Stimulated activated CD8-positive, alpha-beta memory T cell treated with anti-CD3 and anti-CD28 coated beads, Interleukin-15, amount 100 ng/mL, for 48 hours (primary cell): ENCODE measurements around the gene DPH1.
A peak's percentile ranks its signal among the peaks of the same experiment; 100 is the strongest.

Experiments
- DNase-seq, 2 donors: peaks; one replicate each; pipeline ENCODE4 v3.0.0-alpha.2; 2020; ENCODE audit warnings: low read depth in 2 of 2

Gene DPH1

DNA sequence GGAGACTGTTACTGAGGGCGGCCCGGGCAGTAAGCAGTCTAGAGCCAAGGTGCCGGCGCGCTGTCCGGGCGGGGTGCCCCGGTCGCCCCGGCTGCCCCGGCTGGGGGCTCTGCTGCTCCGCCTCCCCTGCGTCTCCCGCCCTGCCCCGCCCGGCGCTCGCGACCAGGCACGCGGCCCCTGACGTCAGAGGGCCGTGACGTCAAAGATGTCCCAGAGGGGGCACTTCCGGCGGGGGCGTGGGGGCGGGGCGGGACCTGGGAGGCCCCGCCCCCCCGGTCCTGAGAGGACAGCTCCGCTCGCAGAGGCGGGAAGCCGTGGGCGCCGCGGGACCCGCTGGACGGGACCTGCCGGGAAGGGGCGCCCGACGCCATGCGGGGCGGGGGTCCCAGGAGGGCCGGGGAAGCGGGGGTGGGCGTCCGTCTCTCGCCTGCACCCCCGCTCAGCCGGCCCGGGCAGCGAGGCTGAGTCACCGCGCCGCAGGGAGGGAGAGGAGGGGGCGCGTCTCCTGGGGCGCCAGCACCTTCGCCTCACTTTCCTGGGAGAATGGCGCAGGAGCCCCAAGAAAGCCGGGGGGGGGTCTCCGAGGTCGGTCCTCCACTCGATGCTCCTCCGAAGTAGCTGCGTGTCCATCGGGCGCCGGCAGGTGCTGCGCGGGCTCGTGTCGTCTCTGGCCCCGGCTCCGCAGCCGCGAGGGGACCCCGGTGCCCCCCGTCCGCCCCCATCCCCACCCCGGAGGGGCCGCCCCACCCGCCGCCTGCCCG is 20.5 kb downstream of the DPH1 start:
- DNase-seq = peak in 1 of 2 donors; percentile 69

- DNase-seq = no peak
Measured at GRCh38 chr17:2051061-2051932, 21.3 kb downstream of the DPH1 start.

DNA sequence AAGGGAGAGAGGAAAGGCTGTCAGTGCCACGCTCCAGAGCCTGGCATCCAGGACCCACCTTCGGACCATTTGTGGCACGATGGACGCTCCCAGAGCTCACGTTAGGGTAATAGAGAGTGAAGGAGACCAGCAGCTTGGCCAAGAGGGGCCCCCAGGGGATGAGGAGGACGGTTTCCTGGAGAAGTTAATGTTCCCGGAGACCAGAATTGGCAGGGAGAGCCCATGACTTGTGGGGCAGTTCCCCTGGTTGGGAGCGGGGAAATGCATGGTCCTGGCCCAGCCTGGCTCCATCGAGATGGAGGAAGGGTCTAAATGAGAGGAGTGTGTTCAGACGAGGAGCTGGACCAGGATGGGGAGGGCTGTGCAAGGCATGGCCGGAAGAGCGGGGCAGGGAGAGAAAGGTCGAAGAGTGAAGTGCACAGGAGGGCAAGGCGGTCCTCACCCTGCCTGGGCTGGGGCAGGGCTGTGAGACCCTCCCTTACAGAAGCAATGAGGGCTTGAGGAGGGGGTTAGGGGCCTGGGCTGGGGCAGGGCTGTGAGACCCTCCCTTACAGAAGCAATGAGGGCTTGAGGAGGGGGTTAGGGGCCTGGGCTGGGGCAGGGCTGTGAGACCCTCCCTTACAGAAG is 22.1 kb downstream of the DPH1 start:
- no peak for DNase-seq

DNA sequence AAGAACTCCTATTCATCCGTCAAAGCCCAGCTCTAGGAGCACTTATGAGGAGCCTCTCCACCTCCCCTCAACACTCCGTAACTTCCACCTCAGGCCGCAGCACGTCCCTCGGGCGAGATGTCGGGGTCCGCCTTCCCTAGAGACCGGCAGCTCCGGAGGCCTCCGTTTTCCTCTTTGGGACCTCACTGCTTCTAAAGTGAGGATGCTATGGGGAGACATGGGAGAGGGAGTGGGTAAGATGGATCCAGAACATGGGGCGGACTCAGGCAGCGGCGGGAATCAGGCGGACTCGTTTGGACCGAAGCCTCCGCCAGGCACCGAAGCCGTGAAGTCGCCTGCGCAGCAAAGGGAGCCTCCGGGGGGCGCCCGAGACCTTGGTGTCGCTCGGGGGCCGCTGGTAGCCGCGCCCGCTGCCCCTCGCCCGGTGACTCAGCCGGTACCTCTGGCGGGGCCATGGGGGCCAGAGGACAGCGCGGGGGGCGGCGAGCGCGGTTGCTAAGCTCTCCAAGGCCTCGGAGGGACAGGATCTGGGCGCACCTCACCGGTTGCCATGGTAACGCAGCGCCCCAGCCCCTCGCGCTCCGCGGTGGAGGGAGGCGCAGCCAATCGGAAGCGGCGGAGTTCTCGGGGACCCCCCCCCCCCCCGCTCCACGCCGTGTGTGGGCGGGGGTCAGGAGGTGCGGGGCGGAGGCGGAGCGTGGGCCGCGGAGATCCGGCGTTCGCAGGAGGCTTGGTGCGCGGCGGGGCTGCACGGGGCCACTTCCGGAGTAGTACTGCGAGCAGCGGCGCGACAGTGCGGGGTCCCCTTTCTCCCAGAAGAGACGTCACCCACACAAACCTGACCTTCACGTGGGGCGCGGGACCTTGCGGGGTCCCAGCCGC is 23.7 kb downstream of the DPH1 start:
- DNase-seq = peak; percentile 78

DNA sequence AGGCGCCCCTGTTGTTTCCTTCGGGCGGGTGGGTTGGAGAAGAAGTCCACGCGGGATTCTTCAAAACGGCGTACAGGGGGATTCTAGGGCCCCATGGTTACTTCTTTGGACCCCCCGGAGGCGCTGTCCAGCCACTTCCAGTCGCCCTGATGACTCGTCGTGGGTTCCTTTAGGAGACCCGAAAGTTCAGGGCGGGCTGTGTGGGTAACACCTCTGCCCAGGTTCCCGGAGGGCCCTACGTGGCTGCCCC is 24.2 kb downstream of the DPH1 start:
- DNase-seq = peak in 1 of 2 donors; percentile 55

GRCh38 chr17:2054512-2055291 is 24.7 kb downstream of the DPH1 start, which contains the start of gene HIC1:
HIC1 (plus strand) TSS chr17:2055103; CDS start chr17:2056691, 1,588 bp downstream.
- DNase-seq = peak; percentile 73 to 74

- no peak for DNase-seq
Measured at GRCh38 chr17:2055292-2056205, 25.6 kb downstream of the DPH1 start.

GRCh38 chr17:2056206-2057174 is 26.5 kb downstream of the DPH1 start:
- DNase-seq = no peak

GRCh38 chr17:2057175-2057759 is 27.3 kb downstream of the DPH1 start:
- no peak for DNase-seq

DNA sequence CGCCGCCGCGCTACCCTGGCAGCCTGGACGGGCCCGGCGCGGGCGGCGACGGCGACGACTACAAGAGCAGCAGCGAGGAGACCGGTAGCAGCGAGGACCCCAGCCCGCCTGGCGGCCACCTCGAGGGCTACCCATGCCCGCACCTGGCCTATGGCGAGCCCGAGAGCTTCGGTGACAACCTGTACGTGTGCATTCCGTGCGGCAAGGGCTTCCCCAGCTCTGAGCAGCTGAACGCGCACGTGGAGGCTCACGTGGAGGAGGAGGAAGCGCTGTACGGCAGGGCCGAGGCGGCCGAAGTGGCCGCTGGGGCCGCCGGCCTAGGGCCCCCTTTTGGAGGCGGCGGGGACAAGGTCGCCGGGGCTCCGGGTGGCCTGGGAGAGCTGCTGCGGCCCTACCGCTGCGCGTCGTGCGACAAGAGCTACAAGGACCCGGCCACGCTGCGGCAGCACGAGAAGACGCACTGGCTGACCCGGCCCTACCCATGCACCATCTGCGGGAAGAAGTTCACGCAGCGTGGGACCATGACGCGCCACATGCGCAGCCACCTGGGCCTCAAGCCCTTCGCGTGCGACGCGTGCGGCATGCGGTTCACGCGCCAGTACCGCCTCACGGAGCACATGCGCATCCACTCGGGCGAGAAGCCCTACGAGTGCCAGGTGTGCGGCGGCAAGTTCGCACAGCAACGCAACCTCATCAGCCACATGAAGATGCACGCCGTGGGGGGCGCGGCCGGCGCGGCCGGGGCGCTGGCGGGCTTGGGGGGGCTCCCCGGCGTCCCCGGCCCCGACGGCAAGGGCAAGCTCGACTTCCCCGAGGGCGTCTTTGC is 28.0 kb downstream of the DPH1 start:
- DNase-seq = no peak

- DNase-seq = peak; percentile 55 to 56
Measured at GRCh38 chr17:2058586-2059546, 28.9 kb downstream of the DPH1 start.

DNA sequence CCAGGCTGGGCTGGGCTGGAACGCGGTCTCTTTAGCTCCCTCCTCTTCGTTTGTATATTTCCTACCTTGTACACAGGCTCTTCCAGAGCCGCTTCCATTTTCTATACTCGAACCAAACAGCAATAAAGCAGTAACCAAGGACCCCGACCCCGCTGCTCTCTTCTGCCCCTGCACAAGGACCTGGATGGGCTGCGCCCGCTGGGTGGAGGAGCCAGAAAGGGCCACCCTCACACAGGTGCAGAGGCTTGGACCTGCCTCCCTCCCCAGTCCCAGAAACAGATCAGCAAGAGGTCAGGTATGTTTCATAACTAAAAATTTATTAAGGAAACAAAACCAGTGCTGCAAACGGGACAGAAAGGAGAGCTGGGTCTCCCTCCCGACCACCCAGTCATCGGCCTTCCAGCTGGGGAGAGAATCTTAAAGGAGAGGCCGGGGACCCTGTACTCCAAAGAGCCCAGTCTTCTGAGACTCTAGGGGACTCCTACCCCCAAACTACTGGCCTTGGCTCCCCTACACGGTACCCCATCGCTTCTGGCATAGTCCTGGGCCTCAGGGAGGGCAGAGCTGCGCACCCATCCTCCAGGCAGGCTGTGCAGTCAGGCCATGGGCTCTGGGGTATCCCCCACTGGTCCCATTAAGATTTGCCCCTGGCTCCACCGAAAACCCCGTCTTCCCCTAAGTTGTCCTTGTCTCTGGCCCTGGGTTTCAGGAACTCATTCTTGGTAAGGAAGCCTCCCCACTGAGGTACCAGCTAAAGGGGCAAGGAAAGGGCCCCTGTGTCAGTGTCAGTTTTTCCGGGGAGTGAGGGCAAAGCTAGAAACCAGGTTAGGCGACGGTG is 29.8 kb downstream of the DPH1 start:
- DNase-seq = no peak

- DNase-seq = no peak
Measured at GRCh38 chr17:2060385-2060658, 30.4 kb downstream of the DPH1 start.

DNA sequence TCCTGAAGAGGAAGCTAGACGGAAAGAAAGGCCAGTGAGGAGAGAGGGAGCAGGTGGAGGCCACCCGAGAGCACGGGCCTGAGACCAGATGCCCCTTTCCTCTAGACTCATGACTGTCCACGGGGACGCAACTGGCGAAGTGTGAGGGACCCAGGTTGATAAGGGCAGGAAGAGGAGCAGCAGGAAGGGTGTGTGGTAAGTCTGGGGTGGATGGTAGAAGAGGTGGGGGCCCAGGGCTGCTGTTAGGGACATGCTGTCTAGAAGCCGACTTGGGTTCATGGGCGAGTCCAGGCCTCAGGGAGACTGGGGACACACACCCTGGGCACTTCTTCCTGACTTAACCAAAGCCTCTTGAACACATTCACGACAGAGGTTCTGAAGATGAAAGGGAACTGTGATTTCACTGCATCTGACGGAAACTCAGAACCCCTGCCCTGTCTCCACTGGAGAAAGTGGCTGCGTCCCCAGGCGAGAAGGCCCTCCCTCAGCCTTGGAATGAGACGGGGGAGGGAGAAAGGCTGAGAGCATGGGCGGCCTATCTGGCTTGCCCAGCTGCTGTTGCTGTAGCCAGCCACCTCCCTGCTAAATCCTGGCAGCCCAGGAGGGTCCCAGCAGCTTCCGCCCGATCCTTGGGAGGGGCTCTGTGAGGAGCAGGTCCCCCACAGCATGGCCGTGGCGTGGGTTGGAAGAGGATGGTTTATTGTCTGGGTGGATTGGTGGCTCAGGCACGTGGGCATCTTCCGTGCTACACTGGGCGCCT is 30.9 kb downstream of the DPH1 start:
- DNase-seq = no peak
